IPS-18a (cell line): Measurements from ENCODE around the gene HOXA11.

Source experiments
- H3K27ac ChIP-seq: one replicate; pipeline ENCODE4 v1.5.1; 2013; ENCODE audit warnings: low read length
- H3K27me3 ChIP-seq: one replicate; pipeline ENCODE4 v1.6.1; 2013; ENCODE audit warnings: mild to moderate bottlenecking, low read length; ENCODE audit not compliant: control insufficient read depth, insufficient read depth
- H3K36me3 ChIP-seq: one replicate; pipeline ENCODE4 v1.6.1; 2013; ENCODE audit warnings: low read depth, low read length; ENCODE audit not compliant: control insufficient read depth
- H3K4me1 ChIP-seq: one replicate; pipeline ENCODE4 v1.6.1; 2013; ENCODE audit warnings: low read depth, low read length; ENCODE audit not compliant: control insufficient read depth
- H3K4me3 ChIP-seq: one replicate; pipeline ENCODE4 v1.5.1; 2013; ENCODE audit warnings: low read length
- H3K9ac ChIP-seq: one replicate; pipeline ENCODE4 v1.6.1; 2013; ENCODE audit warnings: mild to moderate bottlenecking, low read length, moderate library complexity
- H3K9me3 ChIP-seq: one replicate; pipeline ENCODE4 v1.6.1; 2013; ENCODE audit warnings: low read depth, low read length; ENCODE audit not compliant: control insufficient read depth

The HOXA11 gene

DNA sequence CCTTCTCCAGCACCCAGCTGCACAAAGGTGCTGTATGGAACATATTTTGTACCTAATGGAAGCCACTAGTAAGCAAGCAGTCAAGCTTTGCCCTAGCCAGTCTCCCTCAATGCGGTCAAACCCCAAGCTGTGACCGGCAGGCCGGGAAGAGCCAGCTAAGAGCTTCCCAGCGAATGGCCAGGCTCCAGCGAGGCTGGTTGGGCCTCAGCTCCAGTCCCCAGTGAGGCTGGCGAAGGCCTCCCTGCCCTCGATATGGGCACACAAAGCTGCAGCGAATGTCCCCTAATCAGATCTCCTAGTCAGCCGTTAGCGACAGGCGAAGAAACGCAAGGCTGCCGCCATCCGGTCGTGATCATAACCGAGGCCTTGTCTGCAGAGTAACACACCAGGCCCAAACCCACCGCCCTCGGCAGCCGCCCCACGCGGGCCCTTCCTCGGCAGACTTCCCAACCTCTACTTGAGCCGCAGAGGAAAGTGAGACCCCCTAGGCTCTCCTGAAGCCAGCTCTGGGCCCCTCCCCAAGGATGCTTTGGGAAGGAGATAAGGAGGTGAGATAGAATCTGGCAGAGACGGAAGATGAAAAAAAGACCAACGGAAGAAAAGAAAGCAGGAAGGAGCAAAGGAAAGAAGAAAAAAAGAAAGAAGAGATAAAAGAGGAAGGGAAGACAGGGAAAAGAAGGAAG, 16.6 kb downstream of the HOXA11 start:
- Histone ChIP-seq H3K27me3 (peaks cover 100% of the 10 kb centered on the region), H3K9ac (no peak overlapping the region), H3K4me3 (no peak overlapping the region), H3K4me1 (no peaks in the 10 kb centered on the region), H3K36me3 (no peaks in the 10 kb centered on the region), H3K27ac (no peak overlapping the region), H3K9me3 (peaks cover 2% of the 10 kb centered on the region)

DNA sequence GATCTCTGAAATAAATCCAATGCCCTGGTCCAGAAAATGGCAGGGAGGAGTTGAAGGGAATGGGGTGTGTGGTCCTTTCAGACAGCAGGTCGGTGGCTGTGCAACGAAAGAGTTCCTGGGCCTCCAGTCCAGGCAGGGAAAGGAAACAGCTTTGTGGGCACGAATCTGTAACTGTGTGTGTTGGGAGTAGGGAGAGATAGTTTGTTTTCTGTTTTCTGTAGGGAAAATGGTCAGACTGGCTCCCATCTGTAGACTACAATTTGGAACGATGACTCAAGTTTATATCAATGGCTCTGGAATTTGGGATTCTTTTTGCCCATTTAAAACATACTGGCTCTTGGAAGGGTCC, 17.1 kb downstream of the HOXA11 start:
- Histone ChIP-seq H3K27ac (no peak overlapping the region), H3K27me3 (peaks cover 100% of the 10 kb centered on the region), H3K9ac (peak overlapping the region; percentile 16), H3K4me3 (no peak overlapping the region), H3K36me3 (no peaks in the 10 kb centered on the region), H3K9me3 (peaks cover 2% of the 10 kb centered on the region), H3K4me1 (no peaks in the 10 kb centered on the region)

DNA sequence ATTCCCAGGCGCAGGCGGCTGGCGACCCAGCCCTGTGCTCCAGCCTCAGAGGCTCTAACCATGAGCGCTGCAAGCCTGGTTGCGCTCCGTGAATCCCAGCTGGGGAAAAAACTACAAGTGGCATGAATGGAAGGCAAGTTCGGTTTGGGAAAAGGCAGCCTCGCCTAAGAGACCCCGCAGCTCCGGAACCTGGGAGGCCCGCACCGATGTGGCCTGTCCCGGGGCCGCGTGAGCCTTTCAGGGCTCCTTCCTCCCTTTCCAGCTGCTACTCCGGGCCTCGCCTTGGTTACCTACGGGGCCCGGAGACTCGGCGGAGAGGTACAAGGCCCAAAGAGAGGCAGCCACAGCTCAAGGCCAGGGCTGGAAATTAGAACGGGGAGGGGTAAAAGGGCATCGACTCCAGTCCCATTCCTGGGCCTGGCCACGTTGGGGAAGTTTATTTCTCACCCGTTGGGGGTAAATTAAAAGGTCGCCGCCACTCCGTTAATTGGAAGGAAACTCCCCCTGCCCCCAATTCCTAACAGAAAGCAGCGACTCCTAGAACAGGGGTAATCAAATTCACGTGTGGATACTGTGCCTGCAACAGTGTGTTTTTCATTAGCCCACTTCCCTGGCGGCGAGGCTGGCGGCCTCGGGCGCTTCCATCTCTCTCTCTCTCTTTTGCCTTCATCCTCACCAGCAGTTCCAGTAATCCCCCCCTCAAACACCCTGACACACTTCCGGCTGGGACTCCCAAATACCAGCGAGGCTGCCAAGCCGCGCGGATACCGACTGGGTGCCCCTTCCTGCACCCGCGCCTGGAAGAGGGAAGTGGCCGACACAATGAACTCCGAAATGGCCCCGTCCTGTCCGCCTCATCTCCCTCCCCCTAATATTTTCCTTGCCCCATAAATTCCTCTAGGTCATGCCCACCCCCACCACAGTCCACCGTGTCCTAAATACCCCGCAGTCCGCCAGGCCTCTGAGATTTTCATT, 18.2 kb downstream of the HOXA11 start:
- Histone ChIP-seq H3K36me3 (no peaks in the 10 kb centered on the region), H3K4me3 (no peak overlapping the region), H3K9me3 (peaks cover 2% of the 10 kb centered on the region), H3K27me3 (peaks cover 100% of the 10 kb centered on the region), H3K4me1 (no peaks in the 10 kb centered on the region), H3K27ac (no peak overlapping the region), H3K9ac (no peak overlapping the region)

DNA sequence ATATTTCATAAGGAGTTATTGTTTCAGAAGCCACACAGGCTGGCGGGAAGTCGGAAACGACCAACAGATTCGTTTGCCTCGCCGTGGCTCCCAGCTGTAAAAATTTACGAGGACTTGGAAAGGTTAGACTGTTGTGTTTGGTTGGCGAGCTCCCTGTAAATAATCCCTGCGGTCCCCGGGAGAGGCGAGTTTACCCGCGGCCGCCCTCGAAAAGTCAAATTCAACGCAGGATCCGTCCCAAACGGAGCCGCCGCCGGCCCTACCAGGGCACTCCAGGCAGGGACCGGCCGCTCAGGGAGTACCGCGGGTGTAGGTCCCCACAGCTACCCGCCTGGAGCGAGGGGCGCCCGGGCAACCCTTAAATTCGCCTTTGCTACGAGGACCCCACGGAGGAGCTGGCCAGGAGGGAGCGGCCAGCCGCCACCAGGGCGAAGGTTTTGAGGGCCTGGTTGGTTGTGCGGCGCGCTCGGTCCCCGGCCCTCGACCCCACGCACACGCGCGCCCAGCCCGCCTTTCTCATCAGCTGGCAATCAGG, 19.0 kb downstream of the HOXA11 start:
- H3K4me3 ChIP-seq, result no peak overlapping the region
- no peaks in the 10 kb centered on the region for H3K4me1 ChIP-seq
- H3K36me3 ChIP-seq, result no peaks in the 10 kb centered on the region
- no peak overlapping the region for H3K27ac ChIP-seq
- no peak overlapping the region for H3K9ac ChIP-seq
- peaks cover 100% of the 10 kb centered on the region for H3K27me3 ChIP-seq
- peaks cover 2% of the 10 kb centered on the region for H3K9me3 ChIP-seq

DNA sequence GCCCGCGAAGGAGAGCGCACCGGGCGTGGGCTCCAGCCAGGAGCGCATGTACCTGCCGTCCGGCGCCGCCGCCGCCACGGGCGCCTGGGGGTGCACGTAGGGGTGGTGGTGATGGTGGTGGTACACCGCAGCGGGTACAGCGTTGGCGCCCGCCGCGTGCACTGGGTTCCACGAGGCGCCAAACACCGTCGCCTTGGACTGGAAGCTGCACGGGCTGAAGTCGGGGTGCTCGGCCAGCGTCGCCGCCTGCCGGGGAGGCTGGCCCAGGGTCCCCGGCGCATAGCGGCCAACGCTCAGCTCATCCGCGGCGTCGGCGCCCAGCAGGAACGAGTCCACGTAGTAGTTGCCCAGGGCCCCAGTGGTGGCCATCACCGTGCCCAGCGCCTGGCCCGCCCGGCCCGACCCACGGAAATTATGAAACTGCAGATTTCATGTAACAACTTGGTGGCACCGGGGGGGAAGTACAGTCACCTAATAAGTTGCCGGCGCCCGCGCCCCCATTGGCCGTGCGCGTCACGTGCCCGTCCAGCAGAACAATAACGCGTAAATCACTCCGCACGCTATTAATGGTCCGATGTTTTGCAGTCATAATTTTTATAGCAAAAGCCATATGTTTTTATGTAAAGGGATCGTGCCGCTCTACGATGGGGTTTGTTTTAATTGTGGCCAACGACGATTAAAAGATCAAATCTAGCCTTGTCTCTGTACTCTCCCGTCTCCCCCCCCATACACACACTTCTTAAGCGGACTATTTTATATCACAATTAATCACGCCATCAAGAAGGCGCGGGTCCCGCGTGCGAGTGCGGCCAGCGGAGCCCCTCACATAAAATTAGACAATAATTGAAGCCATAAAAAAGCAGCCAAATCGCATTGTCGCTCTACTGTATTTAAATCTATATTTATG, 19.7 kb downstream of the HOXA11 start, which contains the start of gene HOXA9:
Gene HOXA9 (minus strand): TSS at position 449 of the 907 bp plus-strand sequence. CDS start 80 bp downstream, at position 369.
- H3K27ac ChIP-seq, result no peak within 1 kb of the TSS
- peaks cover 100% of the 10 kb centered on the region for H3K27me3 ChIP-seq
- no peaks in the 10 kb centered on the region for H3K4me1 ChIP-seq
- no peaks in the 10 kb centered on the region for H3K36me3 ChIP-seq
- H3K9ac ChIP-seq, result peak within 1 kb of the TSS; percentile 1
- H3K9me3 ChIP-seq, result peaks cover 2% of the 10 kb centered on the region
- no peak within 1 kb of the TSS for H3K4me3 ChIP-seq

DNA sequence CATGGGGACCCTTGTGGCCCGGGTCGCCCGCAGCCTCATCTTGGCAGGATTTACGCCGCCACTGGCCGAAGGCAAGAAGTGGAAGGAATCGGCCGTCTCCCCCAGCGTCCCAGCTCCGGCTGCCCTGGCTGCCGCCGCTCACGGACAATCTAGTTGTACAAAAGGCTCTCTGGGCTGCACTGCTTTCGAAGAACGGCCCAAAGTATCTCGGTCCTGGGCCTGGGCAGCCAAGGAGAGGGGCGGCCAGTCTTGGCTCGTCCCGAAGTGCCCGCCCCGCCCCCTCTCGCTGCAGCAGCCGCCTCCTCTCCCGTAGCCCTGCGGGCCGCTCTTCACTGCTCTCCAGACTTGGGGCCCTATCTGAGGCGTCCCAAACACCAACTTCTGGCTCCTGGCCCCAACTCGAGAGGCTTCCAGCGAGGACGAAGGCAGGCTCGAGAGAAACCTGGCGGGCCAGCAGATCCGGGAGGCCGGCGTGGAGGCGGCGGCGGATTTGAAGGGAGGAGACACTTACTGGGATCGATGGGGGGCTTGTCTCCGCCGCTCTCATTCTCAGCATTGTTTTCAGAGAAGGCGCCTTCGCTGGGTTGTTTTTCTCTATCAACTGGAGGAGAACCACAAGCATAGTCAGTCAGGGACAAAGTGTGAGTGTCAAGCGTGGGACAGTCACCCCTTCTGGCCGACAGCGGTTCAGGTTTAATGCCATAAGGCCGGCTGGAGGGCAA, 20.5 kb downstream of the HOXA11 start:
- Histone ChIP-seq H3K27ac (no peak overlapping the region), H3K4me3 (no peak overlapping the region)

DNA sequence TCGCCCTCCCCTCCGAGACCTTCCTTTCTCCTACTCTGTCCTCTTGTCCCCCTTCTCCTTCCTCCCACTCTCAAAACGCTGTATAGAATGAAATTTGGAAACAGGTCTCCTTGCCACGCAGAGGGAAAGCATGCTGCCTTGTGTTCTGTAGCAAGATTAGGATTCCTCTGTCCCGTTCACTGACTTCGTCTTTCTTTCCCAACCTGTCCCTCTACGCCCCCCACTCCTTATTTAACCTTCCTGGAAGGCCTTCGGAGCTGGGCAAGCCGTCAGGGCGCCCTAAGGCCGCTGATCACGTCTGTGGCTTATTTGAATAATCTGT, 21.0 kb downstream of the HOXA11 start:
- H3K9ac ChIP-seq, result peak overlapping the region; percentile 1

More for the DNA sequence above, 20.5 kb downstream of the HOXA11 start:
- Histone ChIP-seq H3K9me3 (peaks cover 2% of the 10 kb centered on the region), H3K4me1 (no peaks in the 10 kb centered on the region), H3K36me3 (no peaks in the 10 kb centered on the region), H3K27me3 (peaks cover 100% of the 10 kb centered on the region), H3K9ac (peak overlapping the region; percentile 1)

DNA sequence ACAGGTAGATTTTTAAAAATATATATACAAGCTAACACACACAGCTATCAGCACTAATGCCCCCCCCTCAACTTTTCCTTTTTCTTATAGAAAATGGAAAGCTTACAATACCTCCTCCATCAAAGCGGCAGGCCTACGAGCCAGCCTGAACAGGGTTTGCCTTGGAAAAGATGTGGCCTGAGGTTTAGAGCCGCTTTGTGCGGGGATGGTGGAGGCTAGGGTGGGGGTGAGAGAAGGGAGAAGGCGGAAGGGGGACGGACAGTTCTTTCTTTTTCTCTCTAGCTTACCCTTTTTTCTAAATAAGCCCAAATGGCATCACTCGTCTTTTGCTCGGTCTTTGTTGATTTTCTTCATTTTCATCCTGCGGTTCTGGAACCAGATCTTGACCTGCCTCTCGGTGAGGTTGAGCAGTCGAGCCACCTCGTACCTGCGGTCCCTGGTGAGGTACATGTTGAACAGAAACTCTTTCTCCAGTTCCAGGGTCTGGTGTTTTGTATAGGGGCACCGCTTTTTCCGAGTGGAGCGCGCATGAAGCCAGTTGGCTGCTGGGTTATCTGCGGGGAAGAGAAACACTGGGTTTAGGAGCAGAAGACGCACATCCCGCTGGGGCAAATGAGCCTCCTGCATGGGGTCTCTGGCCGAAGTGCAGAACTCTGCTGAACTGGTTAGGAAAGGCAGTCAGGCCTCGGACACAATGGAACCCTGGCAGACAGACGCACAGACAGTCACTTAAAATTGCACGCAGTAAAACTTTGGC, 21.6 kb downstream of the HOXA11 start:
- Histone ChIP-seq H3K9ac (no peak overlapping the region), H3K4me1 (no peaks in the 10 kb centered on the region), H3K9me3 (peaks cover 2% of the 10 kb centered on the region), H3K27ac (no peak overlapping the region), H3K4me3 (no peak overlapping the region), H3K27me3 (peaks cover 100% of the 10 kb centered on the region), H3K36me3 (no peaks in the 10 kb centered on the region)

More for the DNA sequence above, 21.0 kb downstream of the HOXA11 start:
- Histone ChIP-seq H3K4me1 (no peaks in the 10 kb centered on the region), H3K4me3 (no peak overlapping the region), H3K27me3 (peaks cover 100% of the 10 kb centered on the region), H3K9me3 (peaks cover 2% of the 10 kb centered on the region), H3K36me3 (no peaks in the 10 kb centered on the region), H3K27ac (no peak overlapping the region)

DNA sequence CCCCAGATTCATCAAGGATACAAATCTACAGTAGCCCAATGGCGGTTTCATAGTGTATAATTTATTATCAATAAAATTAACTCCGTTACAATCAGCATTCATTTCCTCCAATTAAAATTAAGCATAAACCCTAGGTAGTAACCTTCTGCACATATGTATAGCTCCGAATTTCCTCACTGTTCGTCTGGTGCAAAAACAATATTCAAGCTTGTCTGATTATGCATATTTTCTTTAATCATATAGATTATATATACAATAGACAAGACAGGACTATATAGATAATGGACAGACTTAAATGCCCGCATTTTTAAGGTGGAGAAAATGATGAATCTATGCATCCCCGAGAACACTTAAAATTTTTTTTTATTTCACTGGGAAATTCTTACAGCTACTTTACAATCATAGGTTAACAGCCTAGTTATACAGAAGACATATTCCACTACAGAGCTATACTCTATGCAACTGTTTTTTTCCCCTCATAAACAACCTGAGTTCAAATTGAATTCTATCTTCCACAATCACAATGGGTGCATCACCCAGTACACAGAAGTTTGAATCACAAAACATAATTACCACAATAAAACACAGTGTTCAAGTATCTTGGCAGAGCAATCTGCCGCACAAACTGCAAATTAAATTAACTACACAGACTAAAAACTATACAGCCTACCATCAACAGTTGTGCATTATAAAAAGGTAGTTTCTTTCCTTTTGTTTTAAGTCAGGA, 22.3 kb downstream of the HOXA11 start:
- Histone ChIP-seq H3K4me1 (no peaks in the 10 kb centered on the region), H3K36me3 (no peaks in the 10 kb centered on the region), H3K4me3 (no peak overlapping the region), H3K9ac (no peak overlapping the region), H3K27me3 (peaks cover 100% of the 10 kb centered on the region), H3K9me3 (peaks cover 2% of the 10 kb centered on the region), H3K27ac (no peak overlapping the region)
